HG03066 (cell line): ENCODE results near the gene ZFAND3.
"Not testable (repeated sequence)": the region's sequence is repeated elsewhere in the genome, so short reads cannot be mapped to it uniquely, and the experiment has no call there.

Experiments used
- ATAC-seq: cut with Tn5 transposase; IDR thresholded peaks from one replicate; pipeline ENCODE4 v1.9.1; 2021; ENCODE audit warnings: low read depth; ENCODE audit not compliant: unreplicated experiment

The ZFAND3 gene

GRCh38 chr6:37988696-37989095, 169.2 kb downstream of the ZFAND3 start:
- ATAC-seq, result no peak

GRCh38 chr6:37990762-37991525, 171.4 kb downstream of the ZFAND3 start:
- no peak for ATAC-seq

GRCh38 chr6:37992749-37993148, 173.2 kb downstream of the ZFAND3 start:
- no peak for ATAC-seq

DNA sequence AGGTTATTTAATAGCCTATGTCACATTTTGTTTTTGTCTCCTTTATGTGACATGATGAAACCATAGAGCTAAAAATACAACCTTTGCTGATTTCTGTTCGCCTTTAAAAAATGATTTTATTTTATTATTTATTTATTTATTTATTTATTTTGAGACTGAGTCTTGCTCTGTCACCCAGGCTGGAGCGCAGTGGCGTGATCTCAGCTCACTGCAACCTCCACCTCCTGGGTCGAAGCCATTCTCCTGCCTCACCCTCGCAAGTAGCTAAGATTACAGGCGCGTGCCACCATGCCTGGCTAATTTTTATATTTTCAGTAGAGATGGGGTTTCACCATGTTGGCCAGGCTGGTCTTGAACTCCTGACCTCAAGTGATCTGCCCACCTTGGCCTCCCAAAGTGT, 173.7 kb downstream of the ZFAND3 start:
- ATAC-seq, result not testable (repeated sequence)

GRCh38 chr6:37993596-37993995, 174.1 kb downstream of the ZFAND3 start:
- ATAC-seq, result no peak

DNA sequence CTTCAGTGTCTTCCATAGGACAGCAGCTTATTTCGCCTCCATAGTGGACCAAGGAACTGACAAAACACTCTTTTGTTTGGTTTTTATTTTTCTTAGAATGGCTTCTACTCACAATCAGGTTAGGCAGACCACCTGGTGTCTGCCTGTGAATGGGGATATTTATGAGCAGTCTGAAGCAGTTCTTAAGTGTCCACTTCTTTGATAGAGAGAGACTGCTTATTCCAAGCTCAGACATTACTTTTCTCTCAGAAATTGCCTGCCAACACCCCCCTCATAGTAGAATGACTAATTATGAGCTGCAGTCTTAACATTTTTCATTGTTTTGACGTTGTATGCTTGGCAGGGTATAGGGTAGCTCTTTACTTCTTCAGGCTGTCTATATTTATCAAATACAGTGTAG, 174.7 kb downstream of the ZFAND3 start:
- ATAC-seq, result no peak

DNA sequence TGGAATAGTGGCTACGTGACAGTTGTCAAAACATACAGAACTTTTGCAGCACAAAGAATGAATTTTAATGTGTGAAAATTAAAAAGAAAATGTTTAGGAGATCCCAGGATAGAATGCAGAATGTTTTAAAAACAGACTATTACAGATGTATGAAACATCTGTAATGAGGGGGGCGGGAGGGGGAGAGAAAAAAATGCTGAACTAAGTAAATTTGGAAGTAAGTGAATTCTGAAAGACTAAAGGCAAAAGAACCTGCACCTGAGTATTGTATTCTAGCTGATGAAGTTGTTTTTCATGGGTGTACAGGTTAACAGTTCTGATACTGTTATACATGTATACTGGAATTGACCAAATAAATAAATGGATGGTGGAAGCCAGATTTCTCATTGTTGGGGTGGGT, 178.8 kb downstream of the ZFAND3 start:
- ATAC-seq, result no peak

DNA sequence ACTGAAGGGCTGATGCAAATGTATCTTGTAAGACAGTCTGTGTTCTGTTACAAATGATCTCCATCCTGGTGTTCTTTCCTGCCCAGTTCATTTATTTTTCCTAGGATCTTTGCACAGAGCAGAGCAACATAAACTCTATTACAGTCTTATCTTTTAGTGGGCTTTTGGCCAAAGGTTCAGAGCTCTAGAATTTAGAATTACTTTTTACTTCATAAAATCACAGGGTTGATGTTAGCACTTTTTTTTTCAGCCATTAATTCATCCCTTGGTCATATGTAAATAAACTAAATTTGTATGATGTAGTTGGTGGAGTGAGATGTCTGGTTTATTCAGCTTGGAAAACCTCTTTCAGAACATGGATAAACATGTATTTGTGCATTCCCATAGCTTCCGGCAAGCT, 181.9 kb downstream of the ZFAND3 start:
- ATAC-seq, result no peak

GRCh38 chr6:38004908-38005307, 185.4 kb downstream of the ZFAND3 start:
- ATAC-seq, result no peak

GRCh38 chr6:38011937-38012336, 192.4 kb downstream of the ZFAND3 start:
- ATAC-seq, result no peak

DNA sequence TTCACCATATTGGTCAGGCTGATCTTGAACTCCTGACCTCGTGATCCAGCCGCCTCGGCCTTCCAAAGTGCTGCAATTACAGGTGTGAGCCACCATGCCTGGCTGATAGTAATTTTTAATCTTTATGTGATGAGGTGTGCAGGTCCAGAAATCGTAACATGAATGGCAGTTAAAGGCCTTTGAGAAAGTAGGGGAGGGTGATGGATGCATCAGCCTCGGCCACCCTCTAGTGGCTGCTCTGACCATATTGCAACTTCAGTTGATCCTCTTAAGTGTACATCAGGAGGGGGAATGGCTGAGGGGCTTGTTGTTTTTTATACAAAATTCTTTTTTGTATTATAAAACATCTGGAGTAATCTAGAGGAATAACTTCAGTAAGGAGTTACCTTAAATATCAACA, 193.0 kb downstream of the ZFAND3 start:
- no peak for ATAC-seq

- no peak for ATAC-seq
These were observed 195.8 kb downstream of the ZFAND3 start for GRCh38 chr6:38015341-38015740.

DNA sequence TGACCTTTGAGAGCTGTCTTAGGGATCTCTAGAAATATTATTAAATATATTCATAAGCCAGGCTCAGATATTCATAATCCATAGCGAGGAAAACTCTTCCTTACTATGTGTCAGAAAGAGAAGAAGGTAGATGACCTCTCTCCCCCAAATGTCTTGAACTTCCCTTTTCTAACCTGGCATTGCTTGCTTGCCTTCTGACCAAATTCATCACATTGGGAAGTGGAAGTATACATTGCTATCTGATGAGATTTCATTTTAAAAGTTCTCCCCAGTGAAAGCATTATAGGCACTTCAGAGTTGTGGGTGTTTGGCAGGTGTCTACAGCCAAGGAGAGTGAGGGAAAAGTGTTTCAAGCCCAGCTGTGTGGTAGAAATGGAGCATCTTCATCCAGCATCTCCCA, 197.3 kb downstream of the ZFAND3 start:
- ATAC-seq, result no peak

DNA sequence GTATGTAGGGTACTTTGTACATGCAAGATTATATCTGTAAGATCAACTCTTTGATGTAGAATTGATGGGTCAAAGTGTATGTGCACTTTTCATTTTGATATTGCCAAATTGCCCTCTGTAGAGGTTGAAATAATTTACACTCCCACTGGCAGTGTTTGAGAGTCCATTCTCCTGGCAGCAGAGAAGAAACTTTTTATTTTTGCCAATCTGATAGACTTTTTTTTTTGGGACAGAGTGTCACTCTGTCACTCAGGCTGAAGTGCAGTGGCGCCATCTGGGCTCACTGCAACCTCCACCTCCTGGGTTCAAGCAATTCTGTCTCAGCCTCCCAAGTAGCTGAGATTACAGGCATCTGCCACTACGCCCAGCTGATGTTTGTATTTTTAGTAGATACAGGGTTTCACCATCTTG, 199.2 kb downstream of the ZFAND3 start:
- no peak for ATAC-seq

DNA sequence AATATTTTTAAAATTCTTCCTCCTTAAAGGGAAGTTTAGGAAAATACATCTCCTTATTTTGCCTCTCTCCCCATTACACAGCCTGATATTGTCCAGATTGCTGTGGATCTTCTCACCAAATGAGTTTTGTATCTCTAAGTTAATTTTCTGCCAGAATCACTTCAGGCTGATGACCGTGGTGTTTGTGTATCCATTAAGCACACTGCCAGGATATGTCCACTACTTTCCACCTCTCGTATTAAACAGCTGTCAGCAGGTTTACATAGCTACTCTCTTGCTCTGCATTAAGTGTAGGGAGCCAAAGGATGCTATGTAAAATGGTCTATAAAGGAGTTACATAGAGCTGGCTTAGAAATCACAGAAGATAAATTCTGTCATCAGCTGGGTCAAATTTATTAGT, 201.1 kb downstream of the ZFAND3 start:
- no peak for ATAC-seq

GRCh38 chr6:38021029-38021428, 201.5 kb downstream of the ZFAND3 start:
- no peak for ATAC-seq

- no peak for ATAC-seq
These were observed 202.0 kb downstream of the ZFAND3 start for GRCh38 chr6:38021571-38021970.

DNA sequence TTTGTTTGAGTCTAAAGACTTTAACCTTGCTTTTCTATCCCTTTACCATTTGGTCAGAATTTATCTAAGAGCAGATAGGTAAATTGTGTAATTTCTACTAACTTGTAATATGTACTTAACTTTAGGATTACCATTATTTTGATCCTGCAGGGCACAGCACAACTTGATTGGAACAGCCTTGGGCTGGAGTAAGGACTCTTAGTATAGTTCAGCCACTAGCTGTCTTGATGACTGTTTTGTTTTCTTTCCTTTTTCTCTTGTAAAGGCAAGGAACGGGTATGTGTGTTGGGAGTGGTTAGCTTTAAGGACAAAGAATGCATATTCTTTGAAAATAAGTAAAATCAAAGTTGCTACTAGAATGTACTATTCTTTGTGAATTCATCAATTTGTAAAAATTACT, 203.2 kb downstream of the ZFAND3 start:
- ATAC-seq, result no peak

DNA sequence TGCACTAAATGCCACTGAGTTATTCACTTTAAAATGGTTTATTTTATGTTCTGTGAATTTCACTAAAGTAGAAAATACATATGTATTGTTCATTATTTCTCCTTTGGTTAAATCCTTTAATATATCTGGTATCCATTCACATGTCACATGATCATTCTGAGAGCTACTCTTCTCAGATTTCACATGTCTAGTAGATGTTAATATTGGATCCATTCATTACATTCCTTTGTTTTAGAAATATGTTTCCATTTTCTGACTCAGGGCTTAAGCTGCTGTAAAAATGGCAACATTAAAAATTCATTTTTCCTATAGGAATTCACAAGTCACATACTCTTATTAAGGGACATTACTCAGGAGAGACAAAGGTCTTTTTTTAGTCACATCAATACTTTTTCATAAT, 205.4 kb downstream of the ZFAND3 start:
- no peak for ATAC-seq

DNA sequence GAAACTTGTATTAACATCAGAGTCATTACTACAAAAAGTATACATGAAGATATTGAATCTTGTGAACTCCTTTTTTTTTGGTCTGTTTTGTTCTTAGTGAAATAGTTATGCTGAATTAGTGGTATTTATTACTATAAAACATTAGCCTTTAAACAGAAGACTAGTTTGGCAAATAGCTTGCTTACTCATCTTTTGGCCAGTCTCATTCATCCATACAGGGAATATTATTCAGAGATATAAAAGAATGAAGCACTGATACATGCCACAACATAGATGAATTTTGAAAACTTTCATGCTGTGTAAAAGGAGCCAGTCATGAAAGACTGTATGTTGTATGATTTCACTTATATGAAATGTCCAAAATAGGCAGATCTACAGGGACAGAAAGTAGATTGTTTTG, 205.9 kb downstream of the ZFAND3 start:
- ATAC-seq, result no peak

DNA sequence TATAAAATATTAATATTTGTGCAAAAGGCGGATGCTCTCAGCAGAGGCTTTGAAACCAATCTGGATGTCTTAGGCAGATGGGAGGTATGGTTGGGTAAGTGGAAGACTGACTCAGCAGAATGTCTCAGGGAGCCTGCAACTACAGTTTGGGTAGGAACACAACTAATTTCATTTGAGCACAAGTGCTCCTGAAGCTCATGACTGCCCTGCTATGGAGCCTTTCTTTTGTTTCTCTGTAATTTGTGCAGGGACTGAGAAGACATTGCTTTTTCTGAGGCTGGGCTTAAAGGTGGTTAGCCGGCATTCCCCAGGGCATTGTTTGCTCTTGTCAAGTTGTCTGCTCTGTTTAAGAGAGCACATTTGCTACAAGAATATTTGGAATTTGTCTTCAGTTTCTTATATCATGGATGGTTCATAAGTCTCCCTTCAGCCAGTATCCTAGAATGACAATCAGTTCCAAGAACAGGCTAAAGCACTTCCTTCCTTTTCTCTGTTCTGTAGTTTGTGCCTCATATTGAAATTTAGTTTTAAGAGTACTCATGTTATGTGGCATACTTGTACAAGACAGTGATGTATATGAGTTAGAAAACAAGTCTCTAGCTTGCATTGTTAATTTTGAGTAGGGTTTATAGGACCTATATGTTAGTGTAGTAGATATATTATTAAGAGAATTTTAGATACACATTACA, 208.3 kb downstream of the ZFAND3 start:
- ATAC-seq, result no peak

DNA sequence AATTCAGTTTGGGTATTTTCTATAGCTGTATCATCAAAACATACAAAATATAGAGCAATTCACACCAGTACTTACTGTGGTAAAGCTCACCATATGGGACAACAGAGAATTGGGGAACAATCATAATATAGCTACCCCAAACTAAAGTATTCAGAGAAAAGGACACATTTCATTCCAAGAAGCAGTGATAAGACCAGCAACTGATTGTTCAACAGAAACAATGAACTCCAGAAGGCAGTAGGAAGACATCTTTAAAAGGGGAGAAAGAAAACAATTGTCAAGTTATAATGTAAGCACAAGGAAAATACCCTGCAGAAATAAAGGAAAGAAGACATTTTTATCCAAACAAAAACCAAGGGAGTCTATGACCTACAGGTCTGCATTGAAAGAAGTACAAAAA, 210.9 kb downstream of the ZFAND3 start:
- no peak for ATAC-seq
